Natural killer cell treated with Interleukin-12 subunit alpha and Interleukin-12 subunit beta and Interleukin-15 and Interleukin-18, amount 100 ng/mL, for 72 hours (primary cell): ENCODE data around the gene RAD9A. TPM values are rescaled to one million over a fixed set of nuclear protein-coding genes. Genes with fewer than 3 reads are reported as not detected.
A peak's percentile ranks its signal among the peaks of the same experiment; 100 is the strongest.

Source experiments
- ATAC-seq, 2 donors: fragments of 150-1000 bp; cut with Tn5 transposase in 1 of 2; sonication (Bioruptor Pico), chemical (Tn5 transposase) in 1 of 2; 2 replicates each; pipeline ENCODE4 v1.10.0; 2021
- DNase-seq: peaks from one replicate; pipeline ENCODE4 v3.0.0; 2022; ENCODE audit warnings: low spot score
- H3K27ac Mint-ChIP-seq, 2 donors: 1 replicate in 1 of 2; 2 replicates in 1 of 2; pipeline ENCODE4 v1.8.0; 2022; ENCODE audit warnings: mixed read lengths in 2 of 2, mild to moderate bottlenecking in 1 of 2, moderate library complexity in 1 of 2
- H3K27me3 Mint-ChIP-seq, 2 donors: 1 replicate in 1 of 2; 2 replicates in 1 of 2; pipeline ENCODE4 v1.8.0; 2022; ENCODE audit warnings: mixed read lengths in 2 of 2
- H3K36me3 Mint-ChIP-seq: one replicate; pipeline ENCODE4 v1.8.0; 2022; ENCODE audit warnings: mixed read lengths
- H3K4me1 Mint-ChIP-seq, 2 donors: 1 replicate in 1 of 2; 2 replicates in 1 of 2; pipeline ENCODE4 v1.8.0; 2022; ENCODE audit warnings: low read depth in 2 of 2, mixed read lengths in 2 of 2, mild to moderate bottlenecking in 1 of 2
- H3K4me3 Mint-ChIP-seq: one replicate; pipeline ENCODE4 v1.8.0; 2022; ENCODE audit warnings: mixed read lengths
- H3K9me3 Mint-ChIP-seq: 2 replicates; pipeline ENCODE4 v1.8.0; 2022; ENCODE audit warnings: mixed read lengths
- total RNA-seq, 2 donors: library from RNA; stranded (reverse); gene quantifications; one replicate each; pipeline ENCODE4 v1.2.3, GENCODE V29; 2022

RAD9A gene
- total RNA-seq, 2 donors from 2014 or later, result 25.9 to 47.8 TPM

DNA sequence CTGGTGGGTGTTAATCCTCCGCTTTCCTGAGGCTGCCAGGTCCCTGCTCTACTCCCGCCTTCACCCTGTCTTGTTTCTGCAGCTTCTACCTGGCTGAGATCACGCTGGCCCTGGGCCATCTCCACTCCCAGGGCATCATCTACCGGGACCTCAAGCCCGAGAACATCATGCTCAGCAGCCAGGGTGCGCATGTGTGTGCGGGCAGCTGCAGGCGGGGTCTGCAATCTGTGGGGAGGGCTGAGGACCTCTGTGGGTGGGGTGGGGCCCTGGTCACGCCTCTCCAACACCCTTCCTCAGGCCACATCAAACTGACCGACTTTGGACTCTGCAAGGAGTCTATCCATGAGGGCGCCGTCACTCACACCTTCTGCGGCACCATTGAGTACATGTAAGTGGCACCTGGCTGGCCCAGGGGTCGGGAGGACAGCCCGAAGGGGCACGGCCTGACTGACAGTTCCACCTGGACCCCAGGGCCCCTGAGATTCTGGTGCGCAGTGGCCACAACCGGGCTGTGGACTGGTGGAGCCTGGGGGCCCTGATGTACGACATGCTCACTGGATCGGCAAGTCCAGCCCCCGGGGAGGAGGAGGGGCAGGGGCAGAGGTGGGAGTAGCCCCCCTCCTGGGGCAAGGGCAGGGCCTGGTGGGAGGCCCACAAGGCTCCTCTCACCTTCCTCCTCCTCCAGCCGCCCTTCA is 41.0 kb downstream of the RAD9A start:
- peak overlapping the region; percentile 78 for H3K4me3 Mint-ChIP-seq
- H3K9me3 Mint-ChIP-seq, result no peaks in the 10 kb centered on the region
- DNase-seq, result no peak
- H3K36me3 Mint-ChIP-seq, result no peaks in the 10 kb centered on the region
- H3K27me3 Mint-ChIP-seq, result no peaks in the 10 kb centered on the region
- H3K27ac Mint-ChIP-seq, result peak overlapping the region; percentile 92 to 96
- no peak for ATAC-seq
- peaks cover 34 to 42% of the 10 kb centered on the region in 2 donors for H3K4me1 Mint-ChIP-seq

DNA sequence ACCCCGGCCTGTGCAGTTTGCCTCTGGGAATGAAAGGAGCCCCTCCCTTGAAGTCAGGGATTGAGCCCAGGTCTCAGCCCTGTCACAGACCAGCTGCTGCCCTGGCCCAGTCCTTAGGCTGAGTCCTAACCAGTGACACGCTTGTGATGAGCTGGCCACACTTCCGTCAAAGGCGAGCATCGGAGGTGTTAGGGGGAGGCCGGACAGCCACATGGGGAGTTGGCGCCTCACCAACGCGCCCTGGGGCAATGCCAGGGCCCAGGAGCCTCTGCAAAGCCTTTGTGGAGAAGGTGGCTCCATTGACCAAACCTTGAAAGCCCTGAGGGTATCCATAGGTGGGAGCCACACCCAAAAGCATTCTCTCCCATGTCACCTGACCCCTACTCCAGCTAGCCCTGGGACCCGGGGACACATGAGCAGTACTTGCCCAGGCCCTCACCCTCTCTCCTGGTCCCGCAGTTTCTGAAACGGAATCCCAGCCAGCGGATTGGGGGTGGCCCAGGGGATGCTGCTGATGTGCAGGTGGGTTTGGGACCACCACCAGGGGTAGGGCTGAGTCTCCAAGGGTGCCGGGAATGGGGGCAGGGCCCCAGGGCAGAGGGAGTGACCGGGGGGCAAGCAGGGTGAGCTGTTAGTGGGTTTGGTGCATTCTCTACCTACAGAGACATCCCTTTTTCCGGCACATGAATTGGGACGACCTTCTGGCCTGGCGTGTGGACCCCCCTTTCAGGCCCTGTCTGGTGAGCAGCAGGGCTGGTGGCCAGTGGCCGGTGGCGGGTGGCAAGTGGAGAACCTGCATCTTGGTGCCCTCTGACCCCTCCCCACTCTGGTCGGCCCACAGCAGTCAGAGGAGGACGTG is 42.0 kb downstream of the RAD9A start:
- peak overlapping the region; percentile 92 to 96 for H3K27ac Mint-ChIP-seq
- H3K27me3 Mint-ChIP-seq, result no peaks in the 10 kb centered on the region
- no peaks in the 10 kb centered on the region for H3K9me3 Mint-ChIP-seq
- peaks cover 31 to 40% of the 10 kb centered on the region in 2 donors for H3K4me1 Mint-ChIP-seq
- ATAC-seq, result peak; percentile 59 to 82
- peak; percentile 85 for DNase-seq
- H3K4me3 Mint-ChIP-seq, result peak overlapping the region; percentile 78
- no peaks in the 10 kb centered on the region for H3K36me3 Mint-ChIP-seq

DNA sequence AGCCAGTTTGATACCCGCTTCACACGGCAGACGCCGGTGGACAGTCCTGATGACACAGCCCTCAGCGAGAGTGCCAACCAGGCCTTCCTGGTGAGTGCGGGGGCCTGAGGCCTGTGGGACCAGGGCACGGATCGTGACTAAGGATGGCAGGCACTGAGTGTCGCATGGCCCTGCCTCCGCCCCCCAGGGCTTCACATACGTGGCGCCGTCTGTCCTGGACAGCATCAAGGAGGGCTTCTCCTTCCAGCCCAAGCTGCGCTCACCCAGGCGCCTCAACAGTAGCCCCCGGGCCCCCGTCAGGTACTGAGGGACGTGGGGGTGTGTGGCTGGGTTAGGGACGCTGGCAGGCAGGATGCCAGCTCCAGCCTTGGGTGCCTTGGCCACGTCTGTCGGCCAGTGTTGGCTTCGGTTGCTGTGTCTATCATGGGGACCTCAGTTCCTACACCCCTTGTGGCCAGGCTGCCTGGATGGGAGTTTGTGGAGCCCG is 42.7 kb downstream of the RAD9A start:
- Mint-ChIP-seq H3K27me3 (no peaks in the 10 kb centered on the region), H3K9me3 (no peaks in the 10 kb centered on the region), H3K4me3 (peak overlapping the region; percentile 78), H3K4me1 (peaks cover 37 to 47% of the 10 kb centered on the region in 2 donors), H3K27ac (peak overlapping the region; percentile 92 to 96), H3K36me3 (no peaks in the 10 kb centered on the region)
- peak in 1 of 2 donors; percentile 10 for ATAC-seq
- DNase-seq, result no peak

DNA sequence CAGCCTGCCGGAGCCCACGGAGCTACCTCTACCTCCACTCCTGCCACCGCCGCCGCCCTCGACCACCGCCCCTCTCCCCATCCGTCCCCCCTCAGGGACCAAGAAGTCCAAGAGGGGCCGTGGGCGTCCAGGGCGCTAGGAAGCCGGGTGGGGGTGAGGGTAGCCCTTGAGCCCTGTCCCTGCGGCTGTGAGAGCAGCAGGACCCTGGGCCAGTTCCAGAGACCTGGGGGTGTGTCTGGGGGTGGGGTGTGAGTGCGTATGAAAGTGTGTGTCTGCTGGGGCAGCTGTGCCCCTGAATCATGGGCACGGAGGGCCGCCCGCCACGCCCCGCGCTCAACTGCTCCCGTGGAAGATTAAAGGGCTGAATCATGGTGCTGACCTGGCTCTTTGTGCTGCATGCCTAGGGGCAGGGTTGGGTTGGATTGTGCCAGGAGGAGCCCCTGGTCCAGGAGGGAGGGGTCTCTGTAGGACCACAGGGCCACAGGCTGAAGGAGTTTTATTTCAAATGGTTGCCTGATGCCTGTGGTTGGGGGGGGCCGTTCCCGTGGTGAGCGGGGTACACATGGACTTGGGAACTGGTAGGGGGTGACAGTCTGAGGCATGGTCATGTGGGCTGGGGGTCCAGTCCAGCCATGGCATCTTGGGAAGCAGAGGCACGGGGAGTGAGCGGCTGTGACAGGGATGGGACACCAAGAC is 43.4 kb downstream of the RAD9A start:
- Mint-ChIP-seq H3K4me1 (peaks cover 45 to 53% of the 10 kb centered on the region in 2 donors), H3K27ac (peak overlapping the region; percentile 92), H3K27me3 (no peaks in the 10 kb centered on the region), H3K36me3 (no peaks in the 10 kb centered on the region), H3K4me3 (peak overlapping the region; percentile 93), H3K9me3 (no peaks in the 10 kb centered on the region)
- no peak for ATAC-seq
- no peak for DNase-seq

DNA sequence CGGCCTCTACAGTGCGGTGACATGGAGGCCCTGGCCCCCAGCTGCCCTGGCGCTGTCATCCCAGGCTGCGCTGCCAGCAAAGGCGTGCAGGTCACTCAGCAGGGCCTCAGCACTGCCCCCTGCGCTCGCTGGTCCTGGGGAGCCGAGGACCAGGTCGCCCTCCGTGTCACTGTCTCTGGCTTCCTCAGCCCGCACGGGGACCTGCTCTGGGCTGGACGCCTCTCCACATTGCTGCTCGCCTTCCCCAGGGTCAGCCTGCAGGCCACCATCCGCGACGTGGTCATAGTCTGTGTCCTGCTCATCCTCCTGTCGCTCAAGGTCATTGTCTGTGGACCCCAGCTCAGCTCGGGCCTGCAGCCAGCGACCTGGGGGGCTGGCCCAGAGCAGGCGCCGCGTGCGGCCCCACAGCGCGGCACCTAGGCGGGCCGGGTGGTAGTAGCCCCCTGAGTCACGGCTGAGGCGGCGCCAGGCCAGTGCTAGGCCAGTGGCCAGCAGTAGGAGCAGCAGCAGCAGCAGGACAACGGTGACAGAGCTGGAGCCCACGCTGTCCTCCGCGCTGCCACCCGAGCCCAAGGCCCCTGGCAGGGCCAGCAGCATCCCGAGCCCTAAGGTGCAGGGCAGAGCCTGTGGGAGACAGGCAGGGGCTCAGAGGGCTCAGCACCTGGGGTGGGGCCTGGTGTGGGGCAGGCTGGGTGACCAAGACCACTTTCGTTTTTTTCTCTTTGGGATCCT is 44.1 kb downstream of the RAD9A start:
- Mint-ChIP-seq H3K4me1 (peaks cover 50 to 55% of the 10 kb centered on the region in 2 donors), H3K9me3 (no peaks in the 10 kb centered on the region), H3K27ac (peak overlapping the region; percentile 92), H3K27me3 (no peaks in the 10 kb centered on the region), H3K36me3 (no peaks in the 10 kb centered on the region), H3K4me3 (peak overlapping the region; percentile 93)
- no peak for DNase-seq
- no peak for ATAC-seq

DNA sequence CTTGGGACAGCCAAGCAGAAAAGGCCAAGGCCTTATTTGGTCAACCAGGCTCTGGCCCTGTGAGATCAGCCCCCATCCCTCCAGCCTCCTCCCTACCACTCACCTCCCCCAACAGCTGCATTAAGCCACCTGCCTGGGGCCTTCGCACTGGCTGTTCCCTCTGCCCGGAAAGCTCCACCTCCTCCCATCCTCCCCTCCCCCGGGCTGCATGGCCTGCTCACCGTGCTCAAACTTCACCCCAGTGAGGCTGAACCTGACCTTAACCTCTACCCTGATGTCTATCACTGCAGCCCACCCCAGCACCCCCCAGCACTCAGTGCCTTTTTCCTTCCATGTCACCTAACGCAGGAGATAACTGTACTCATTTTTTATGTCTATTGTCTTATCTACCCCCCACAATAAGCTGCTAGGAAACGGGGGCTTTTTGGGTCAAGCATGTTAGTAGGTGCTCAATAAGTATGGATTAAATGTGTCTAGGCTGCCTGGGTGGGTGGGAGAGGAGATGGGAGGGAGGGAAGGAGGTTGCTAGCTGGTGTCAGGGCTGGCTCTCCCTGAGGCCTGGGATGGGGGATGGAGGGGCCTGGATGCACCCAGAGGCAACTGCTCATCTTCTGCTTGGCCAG is 44.8 kb downstream of the RAD9A start:
- peaks cover 49 to 60% of the 10 kb centered on the region in 2 donors for H3K4me1 Mint-ChIP-seq
- H3K9me3 Mint-ChIP-seq, result no peaks in the 10 kb centered on the region
- H3K27ac Mint-ChIP-seq, result peak overlapping the region; percentile 92
- no peaks in the 10 kb centered on the region for H3K27me3 Mint-ChIP-seq
- peak; percentile 87 for DNase-seq
- no peaks in the 10 kb centered on the region for H3K36me3 Mint-ChIP-seq
- H3K4me3 Mint-ChIP-seq, result peak overlapping the region; percentile 93
- peak; percentile 66 to 70 for ATAC-seq

DNA sequence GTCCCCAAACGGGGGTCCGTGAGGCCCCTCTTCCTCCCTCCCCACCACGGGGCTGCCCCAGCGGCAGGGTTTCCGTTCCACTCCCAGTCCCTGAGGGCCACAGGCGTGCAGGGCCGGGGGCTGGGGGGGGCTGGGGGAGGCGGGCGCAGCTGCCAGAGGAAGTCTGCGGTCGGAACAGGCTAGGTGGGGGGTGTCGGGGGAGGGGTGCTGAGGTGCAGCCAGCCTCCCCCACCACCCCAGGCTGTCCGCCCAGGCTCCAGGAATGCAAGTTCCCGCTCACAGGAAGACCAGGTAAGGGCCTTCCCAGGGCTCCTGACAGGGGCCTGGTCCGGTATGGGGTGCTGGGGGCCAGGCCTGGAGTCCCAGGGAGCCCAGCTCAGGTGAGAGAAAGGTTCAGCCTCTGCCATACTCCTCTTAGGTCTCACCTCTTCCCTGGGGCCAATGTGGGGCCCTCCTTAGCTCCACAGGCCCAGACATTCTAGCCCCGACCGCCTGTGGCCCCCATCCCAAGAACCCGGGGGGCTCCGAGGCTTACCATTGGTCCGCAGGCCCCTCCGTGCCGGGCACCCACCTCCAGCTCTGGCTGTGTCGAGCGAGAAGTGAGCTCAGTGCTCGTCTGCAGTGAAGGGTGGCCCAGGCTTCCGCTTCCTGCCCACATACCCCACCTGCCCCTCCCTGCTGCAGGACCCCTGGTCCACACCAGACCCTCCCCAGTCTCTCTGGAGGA is 45.5 kb downstream of the RAD9A start, which contains the start of gene PTPRCAP:
Gene PTPRCAP, minus strand, starts transcription at position 601 of the 727 bp plus-strand sequence. Its CDS starts 63 bp downstream, at position 538.
- peak; percentile 80 for DNase-seq
- Mint-ChIP-seq H3K4me1 (peaks cover 48 to 59% of the 10 kb centered on the region in 2 donors), H3K4me3 (peak within 1 kb of the TSS; percentile 93)

DNA sequence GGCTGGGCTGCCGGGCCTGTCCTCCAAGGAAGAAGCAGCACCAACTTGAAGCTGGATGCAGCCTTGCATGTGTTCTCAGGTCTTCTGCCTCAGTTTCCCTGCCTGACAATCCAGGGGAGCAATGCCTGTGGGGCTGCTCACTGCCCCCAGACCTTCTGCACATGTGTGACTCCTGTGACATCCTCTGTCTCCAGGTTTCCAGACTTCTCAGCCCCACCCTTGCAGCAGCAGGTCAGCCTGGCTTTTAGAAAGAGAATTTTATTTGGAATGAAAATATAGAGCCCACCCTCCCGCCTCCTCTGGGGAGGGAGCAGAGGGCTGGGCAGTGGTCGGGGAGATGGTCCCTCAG is 46.0 kb downstream of the RAD9A start:
- no peak for ATAC-seq
- DNase-seq, result no peak
- Mint-ChIP-seq H3K27me3 (no peaks in the 10 kb centered on the region), H3K27ac (peak overlapping the region; percentile 92), H3K4me3 (peak overlapping the region; percentile 93), H3K9me3 (no peaks in the 10 kb centered on the region), H3K4me1 (peaks cover 48 to 58% of the 10 kb centered on the region in 2 donors), H3K36me3 (no peaks in the 10 kb centered on the region)

More for the DNA sequence above, 45.5 kb downstream of the RAD9A start, which contains the start of gene PTPRCAP:
- Mint-ChIP-seq H3K27ac (peak within 1 kb of the TSS; percentile 92), H3K36me3 (no peaks in the 10 kb centered on the region), H3K9me3 (no peaks in the 10 kb centered on the region), H3K27me3 (no peaks in the 10 kb centered on the region)
- peak; percentile 56 to 62 for ATAC-seq

DNA sequence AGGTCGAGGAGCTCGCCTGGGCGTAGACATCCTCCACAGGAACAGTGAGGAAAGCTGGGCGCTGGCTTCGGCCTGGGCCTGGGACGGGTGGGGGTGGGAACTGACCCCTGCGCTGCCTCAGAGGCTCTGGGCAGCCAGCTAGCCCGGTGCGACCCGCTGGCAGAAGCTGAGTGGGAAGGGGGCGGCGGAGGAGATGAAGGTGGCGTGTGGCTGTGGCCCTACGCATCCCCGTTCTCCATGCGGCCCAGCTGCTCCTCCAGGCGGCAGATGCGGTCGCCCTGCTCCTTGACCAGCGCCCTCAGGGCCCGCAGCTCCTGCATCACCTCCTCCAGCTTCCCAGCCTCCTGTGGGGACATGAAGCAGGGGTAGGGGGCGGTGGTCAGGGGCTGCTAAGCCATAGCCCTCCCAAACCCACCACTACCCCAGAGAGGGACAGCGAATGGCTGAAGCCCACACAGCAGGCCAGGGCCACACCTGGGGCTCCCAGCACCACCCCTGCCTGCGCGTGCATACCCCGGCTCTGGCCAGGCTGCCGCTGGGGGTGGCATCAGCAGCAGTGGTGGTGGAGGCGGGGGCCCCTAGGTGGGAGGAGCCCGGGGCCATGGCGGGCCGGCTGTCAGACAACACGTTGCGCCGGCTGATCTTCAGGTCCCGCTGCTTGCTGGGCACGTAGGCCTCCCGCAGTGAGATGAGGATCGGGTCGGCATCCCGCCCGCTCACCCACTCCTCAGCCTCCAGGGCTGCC is 46.5 kb downstream of the RAD9A start:
- no peak for DNase-seq
- Mint-ChIP-seq H3K27me3 (no peaks in the 10 kb centered on the region), H3K4me3 (peak overlapping the region; percentile 93), H3K4me1 (peaks cover 46 to 54% of the 10 kb centered on the region in 2 donors), H3K9me3 (no peaks in the 10 kb centered on the region), H3K36me3 (no peaks in the 10 kb centered on the region), H3K27ac (peak overlapping the region; percentile 92)
- peak; percentile 11 to 50 for ATAC-seq

DNA sequence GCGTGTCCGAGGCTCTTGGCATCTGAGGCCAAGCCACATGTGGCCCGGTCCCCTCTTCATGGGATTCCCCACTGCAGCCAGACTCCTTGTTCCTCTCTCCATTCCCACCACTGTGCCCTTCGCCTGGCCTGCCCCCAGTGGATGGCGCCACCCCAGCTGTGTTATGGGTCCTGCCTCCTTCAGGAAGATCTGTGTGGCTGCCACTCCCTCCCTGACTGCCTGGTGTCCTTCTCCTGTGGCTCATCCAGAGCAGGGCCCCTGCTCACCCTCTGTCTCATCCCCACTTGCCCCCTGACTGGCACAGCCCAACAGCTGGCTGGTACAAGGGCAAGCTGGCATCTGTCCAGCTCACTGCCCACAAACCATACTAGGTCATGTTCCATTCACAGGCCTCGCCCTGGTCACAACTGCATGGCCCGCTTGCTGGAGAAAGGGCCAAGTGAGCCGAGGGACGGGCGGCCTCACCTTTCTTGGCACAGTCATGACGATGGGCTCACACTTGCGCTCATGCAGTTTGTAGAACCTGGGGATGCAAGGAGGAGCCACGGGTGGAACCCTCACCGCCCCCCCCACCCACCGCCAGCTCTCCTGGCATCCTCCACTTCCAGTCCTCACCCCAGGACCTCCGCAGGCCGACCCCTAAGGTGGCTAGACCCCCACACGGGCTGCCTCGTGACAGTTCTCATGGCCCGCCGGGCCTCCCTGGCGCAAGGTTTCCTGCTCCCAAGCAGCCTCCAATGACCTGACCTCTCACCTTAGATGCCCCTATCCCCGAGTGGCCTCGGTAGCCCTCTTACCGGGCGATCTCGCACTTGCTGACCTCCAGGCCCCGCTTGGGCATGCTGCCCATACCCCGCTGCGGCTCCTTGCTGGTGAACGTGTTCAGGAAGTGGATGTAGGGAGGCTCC is 47.8 kb downstream of the RAD9A start:
- Mint-ChIP-seq H3K36me3 (no peaks in the 10 kb centered on the region), H3K27me3 (no peaks in the 10 kb centered on the region), H3K4me1 (peaks cover 40 to 52% of the 10 kb centered on the region in 2 donors), H3K4me3 (peak overlapping the region; percentile 93), H3K27ac (peak overlapping the region; percentile 82 to 92), H3K9me3 (no peaks in the 10 kb centered on the region)
- DNase-seq (no peak), ATAC-seq (no peak)
